Epithelial cell of proximal tubule (primary cell): Measurements from ENCODE around the gene TMEM121. TPM values are rescaled to one million over a fixed set of nuclear protein-coding genes. Genes with fewer than 3 reads are reported as not detected.

ENCODE experiments used
- DNase-seq: peaks from one replicate; pipeline ENCODE4 v3.0.0-alpha.2; 2011; ENCODE audit warnings: low read depth
- H3K4me3 ChIP-seq: 2 replicates; pipeline ENCODE4 v1.5.1; 2011; ENCODE audit warnings: low read depth, mild to moderate bottlenecking, low read length
- CTCF ChIP-seq: conservative IDR thresholded peaks from 2 replicates; pipeline ENCODE4 v1.5.1; 2012; ENCODE audit warnings: low read depth, mild to moderate bottlenecking, low read length
- total RNA-seq: library from RNA; depleted of rRNA; stranded (reverse); fragments of >200 nt; gene quantifications from 2 replicates; pipeline ENCODE4 v1.2.3, GENCODE V29; 2015

Gene TMEM121
- total RNA-seq, 1 donor from 2014 or later: 5.6 TPM

GRCh38 chr14:105505101-105505500, 21.3 kb upstream of the TMEM121 start:
- H3K4me3 ChIP-seq: no peak overlapping the region
- no peak for TF ChIP-seq CTCF
- no peak for DNase-seq

GRCh38 chr14:105507247-105507646, 19.1 kb upstream of the TMEM121 start:
- no peak for DNase-seq
- TF ChIP-seq CTCF: no peak
- no peak overlapping the region for H3K4me3 ChIP-seq

GRCh38 chr14:105508069-105508468, 18.3 kb upstream of the TMEM121 start:
- TF ChIP-seq CTCF: no peak
- no peak for DNase-seq
- no peak overlapping the region for H3K4me3 ChIP-seq

GRCh38 chr14:105508601-105509000, 17.8 kb upstream of the TMEM121 start:
- H3K4me3 ChIP-seq: no peak overlapping the region
- DNase-seq: no peak
- TF ChIP-seq CTCF: no peak

GRCh38 chr14:105517096-105517495, 9.3 kb upstream of the TMEM121 start:
- TF ChIP-seq CTCF: no peak

GRCh38 chr14:105519946-105520698, 6.3 kb upstream of the TMEM121 start:
- H3K4me3 ChIP-seq: no peak overlapping the region
- no peak for DNase-seq
- no peak for TF ChIP-seq CTCF

More at GRCh38 chr14:105517096-105517495, 9.3 kb upstream of the TMEM121 start:
- no peak for DNase-seq
- H3K4me3 ChIP-seq: no peak overlapping the region

- no peak for DNase-seq
- H3K4me3 ChIP-seq: no peak overlapping the region
- no peak for TF ChIP-seq CTCF
These were observed 1.1 kb upstream of the TMEM121 start for GRCh38 chr14:105525326-105525725.
